Stimulated activated naive CD4-positive, alpha-beta T cell treated with Interleukin-2 at 50 U/mL for 16 hours (primary cell): ENCODE measurements around the gene GAREM1.

Source experiments
- DNase-seq: peaks from one replicate; lab custom pipeline; 2025; lab: John Stamatoyannopoulos, UW

Gene GAREM1

DNA sequence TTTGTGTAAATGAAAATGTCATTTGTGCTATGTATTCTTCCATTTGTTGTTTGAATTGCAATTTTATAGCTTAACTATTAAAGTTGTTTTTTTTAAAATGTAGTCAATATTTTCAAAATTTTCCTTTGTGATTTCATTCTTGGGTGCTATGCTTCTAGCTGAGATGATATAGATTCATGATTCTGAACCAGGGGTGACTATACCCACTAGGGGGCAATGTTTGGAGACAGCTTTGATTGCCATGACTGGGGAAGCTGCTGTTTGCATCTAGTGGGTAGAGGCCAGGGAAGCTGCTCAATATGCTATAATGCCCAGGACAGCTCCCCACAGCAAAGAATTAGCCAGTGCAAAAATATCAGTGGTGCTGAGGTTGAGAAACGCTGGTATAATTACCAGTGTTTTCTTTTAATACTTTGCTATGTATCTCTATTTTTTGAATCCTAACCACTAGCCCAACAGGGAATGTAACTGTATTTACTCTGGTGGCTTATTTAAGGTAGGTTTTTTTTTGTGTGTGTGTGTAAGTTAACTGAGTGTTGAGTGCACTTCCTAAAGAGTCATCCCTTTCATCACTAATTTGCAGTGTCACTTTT lies 181.1 kb downstream of the GAREM1 start:
- no peak for DNase-seq

GRCh38 chr18:32287873-32288272 lies 182.8 kb downstream of the GAREM1 start:
- DNase-seq = no peak

GRCh38 chr18:32287249-32287648 lies 183.4 kb downstream of the GAREM1 start:
- no peak for DNase-seq

GRCh38 chr18:32286749-32287148 lies 183.9 kb downstream of the GAREM1 start:
- DNase-seq = no peak

GRCh38 chr18:32284284-32284683 lies 186.4 kb downstream of the GAREM1 start:
- no peak for DNase-seq

- no peak for DNase-seq
Observed at GRCh38 chr18:32280911-32281310, 189.8 kb downstream of the GAREM1 start.

DNA sequence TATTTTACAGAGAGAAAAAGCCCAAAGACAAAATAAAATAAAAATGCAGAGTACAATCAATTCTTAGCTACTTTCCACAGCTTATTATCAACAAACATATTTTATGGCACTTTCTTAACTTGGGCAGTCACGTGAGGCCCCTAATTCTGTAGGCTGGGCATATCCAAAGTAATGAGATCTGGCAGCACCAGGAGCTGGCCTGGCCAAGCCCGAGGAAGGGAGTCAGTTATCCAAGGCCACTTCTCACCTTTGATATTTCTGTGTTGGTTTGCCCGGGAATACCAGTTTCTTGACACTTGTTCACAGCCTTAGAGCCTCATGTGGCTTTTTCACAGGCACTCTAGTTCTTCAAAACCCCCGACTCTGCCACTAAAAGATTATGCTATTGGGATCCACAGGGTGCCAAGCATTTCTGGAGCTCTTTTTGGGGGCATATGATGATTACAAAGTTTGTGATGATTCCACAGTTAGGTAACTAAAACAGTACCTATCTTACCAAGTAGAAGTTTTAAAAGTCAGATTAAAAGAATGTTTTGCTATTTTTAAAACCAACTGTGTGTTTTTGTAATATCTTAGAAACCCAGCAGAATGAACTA lies 190.4 kb downstream of the GAREM1 start:
- DNase-seq = no peak

GRCh38 chr18:32278177-32278799 lies 192.4 kb downstream of the GAREM1 start:
- DNase-seq = no peak

DNA sequence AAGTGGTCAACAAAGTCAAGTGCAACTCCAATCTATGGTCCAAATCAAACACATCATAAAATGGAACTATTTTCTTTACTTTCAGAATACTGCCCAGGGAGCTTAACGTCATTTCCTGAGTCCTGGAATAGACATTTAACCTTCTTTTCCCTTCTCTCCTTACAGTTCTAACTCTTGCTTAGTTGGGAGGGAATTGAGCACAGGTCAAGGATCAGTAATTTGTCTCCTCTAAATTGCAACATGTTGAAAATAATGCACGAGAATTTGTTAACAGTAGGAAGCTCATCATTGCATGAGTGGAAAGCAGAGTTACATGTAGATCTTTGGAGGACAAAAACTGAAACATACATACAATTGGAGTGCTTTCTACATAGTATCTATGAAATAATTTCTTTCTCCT lies 193.1 kb downstream of the GAREM1 start:
- no peak for DNase-seq

DNA sequence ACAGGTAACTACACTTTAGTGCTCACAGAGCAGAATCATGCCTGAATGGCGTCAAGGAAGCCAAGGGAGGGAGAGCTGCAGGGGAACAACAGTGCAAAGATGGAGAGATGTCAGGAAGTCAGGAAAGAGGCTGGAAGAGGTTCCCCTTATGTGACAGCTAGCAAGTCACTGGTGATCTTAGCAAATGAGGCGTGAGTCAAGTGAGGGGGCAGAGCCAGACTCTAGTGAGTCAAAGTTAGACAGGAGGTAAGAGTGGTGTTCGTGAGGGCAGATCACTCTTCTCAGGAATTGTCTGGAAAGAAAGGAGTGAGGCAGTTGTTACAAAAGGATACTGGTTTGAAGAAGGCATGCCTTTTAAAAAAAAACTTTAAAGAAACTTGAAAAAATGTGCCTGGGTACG lies 193.8 kb downstream of the GAREM1 start:
- DNase-seq = no peak

- no peak for DNase-seq
Observed at GRCh38 chr18:32276256-32276655, 194.4 kb downstream of the GAREM1 start.

- no peak for DNase-seq
Observed at GRCh38 chr18:32275221-32275620, 195.5 kb downstream of the GAREM1 start.

DNA sequence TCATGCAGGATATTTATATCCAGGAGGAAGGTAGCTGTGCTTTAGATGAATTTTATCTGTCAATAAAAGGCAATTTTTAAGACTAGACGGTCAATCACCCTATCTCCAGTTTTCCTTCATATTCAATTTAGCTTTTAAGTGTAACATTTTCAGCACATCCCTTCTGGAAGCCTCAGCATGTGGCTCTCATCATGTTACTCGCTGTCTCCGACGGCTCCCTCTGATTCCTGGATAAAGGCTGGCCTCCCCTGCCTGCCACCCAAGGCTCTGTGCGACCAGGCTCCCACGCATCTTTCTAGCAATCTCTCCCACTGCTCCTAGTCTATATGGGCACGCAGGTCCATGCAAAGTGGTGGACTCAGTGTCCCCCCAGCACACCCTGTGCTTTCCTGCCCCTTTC lies 196.4 kb downstream of the GAREM1 start:
- DNase-seq = no peak

DNA sequence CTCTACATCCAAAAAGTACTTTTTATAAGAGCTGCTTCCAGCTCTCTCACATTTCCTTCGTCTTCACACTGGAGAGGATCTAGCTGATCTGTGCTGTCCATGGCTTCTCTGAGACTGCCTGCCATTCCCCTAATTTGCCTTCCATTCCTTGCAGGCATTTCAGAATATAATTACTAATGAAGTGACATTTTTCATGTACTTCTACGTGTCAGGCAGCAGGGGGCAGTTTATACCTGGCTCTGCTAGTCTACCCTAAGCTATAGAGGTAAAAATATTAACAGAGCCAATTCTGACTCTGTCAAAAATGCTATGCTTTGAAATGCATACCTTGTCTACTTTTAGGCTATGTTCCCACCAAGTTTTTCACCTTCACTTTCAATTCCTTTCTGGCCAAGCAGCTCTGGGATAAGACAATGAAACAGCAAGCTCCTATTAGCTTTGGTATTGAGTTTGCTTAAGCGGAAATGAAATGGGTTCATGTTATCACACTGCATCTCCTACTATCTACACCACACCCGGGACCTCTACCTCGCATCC lies 198.9 kb downstream of the GAREM1 start:
- DNase-seq = no peak

GRCh38 chr18:32270341-32270740 lies 200.3 kb downstream of the GAREM1 start:
- DNase-seq = no peak

DNA sequence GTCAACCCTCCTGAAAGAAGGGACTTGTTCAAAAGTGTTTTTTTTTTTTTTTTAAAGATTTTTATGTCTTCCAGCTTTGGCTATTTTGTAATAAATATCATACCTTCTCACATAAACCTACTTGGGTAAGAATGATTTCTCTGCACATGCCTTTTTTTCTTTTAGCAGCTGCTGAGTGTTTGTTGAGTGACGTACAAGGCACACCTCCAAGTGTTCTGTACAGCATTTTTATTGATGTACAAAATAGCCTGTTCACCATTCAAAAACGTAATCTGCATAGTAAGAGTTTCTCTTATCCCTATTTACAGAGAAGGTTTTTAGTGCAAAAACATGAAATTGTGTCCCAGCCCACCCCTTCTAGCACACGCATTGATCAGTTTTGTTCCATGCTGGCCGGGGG lies 203.2 kb downstream of the GAREM1 start:
- DNase-seq = no peak

DNA sequence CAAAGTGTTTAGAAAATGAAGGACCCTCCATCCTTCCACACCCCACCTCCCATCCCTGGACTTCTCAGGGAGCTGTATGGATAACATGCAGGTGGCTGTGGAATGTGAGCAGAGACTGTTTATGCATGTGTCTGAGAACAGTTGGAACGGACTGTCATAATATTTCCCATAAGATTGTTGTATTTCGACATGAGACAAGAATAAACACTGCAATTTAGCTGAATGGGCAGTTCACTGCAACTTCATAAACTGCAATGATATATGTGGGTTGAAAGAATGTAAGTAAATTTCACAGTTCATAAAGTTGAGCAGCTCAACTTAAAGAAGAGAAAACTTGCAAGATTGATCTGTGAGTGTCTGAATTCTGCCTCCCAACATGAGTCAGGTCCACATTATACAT lies 206.3 kb downstream of the GAREM1 start:
- DNase-seq = no peak

DNA sequence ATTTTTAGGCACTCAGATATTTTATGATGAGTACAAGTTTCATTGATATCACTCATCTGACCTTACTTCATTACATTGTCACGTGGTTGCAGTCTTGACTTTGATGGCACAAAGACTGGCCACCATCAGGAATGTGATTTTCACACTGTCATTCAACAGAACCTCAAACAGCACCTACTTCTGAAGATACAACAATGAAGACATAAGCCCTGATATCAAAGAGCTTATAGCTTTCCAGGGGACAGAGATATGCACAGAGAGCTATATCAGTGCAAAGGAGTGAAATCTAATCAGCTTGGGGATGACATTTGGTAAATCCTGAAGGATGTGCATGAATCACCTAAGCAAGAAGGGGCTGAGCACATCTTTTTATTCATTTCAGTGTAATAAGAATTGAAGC lies 208.6 kb downstream of the GAREM1 start:
- no peak for DNase-seq

DNA sequence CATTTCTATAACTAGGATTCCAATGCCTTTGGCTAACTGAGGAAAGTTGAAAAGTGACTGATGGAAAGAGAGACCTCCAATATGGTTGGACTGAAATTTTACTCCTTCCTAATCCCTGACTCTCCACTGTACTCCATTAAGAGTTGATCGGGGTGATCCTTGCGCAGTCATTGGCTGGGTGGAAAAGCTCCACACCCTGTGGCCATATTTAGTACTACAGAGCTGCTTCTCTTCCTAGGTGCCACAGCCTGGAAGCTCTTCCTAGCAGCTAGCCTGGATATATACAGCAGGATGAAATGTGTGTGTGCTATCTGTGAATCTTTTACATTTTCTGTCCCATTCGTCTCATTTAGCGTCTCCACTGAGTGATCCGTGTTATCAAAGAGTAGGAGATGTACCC lies 209.7 kb downstream of the GAREM1 start:
- DNase-seq = no peak

GRCh38 chr18:32259553-32259952 lies 211.1 kb downstream of the GAREM1 start:
- no peak for DNase-seq

DNA sequence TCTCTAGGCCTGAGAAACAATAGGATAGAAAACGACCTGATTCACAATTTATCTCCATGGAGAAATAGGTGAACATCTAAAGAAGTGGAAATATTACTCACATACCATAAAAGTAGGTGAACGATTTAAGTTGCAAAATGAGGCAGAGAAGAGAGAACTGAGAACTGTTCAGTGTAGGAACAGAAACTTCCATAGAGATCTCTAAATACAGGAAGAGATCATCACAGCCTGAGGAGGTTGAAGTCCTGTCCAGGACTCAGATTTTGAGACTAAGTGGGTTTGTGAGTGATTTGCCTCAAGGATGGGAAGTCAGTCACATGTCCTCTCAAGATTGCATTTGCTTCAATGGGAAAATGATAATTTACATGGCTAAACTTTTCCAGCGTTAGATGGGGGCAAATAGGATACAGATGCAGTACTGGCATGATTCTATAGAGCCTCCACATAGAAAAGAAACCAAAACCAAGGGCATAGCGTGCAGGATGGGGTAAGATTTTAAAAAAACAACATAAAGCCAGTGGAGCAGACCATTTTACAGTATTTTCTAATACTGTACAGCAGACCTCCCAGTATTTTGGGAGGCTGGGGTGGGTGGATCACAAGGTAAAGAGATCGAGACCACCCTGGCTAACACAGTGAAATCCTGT lies 212.0 kb downstream of the GAREM1 start:
- no peak for DNase-seq

DNA sequence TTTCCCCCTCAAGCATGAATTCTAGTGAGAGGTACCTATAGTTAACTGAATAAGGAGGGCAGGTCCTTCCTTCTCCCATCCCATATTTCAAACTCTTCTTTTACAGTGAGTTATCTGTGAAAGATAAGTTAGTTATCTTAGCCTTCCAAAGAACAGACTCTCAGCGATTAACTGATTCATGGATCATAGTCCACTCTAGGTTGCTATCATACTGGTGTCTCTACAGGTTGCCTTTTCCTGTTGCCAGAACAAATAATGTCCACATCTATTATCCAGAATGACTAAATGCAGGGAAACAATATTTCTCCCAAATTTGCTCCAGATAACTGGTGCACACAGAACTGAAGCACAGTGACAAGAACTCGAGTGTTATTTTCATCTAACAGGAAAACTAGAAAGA lies 212.5 kb downstream of the GAREM1 start:
- no peak for DNase-seq
